ENCODE data around the gene GOLGA5. TPM values are rescaled to one million over a fixed set of nuclear protein-coding genes. Genes with fewer than 3 reads are reported as not detected.
"Not testable (repeated sequence)": the region's sequence is repeated elsewhere in the genome, so short reads cannot be mapped to it uniquely, and the experiment has no call there.

The GOLGA5 gene
- total and polyA plus RNA-seq, 2 experiments from 2014 or later, result 50.0 to 62.4 TPM

DNA sequence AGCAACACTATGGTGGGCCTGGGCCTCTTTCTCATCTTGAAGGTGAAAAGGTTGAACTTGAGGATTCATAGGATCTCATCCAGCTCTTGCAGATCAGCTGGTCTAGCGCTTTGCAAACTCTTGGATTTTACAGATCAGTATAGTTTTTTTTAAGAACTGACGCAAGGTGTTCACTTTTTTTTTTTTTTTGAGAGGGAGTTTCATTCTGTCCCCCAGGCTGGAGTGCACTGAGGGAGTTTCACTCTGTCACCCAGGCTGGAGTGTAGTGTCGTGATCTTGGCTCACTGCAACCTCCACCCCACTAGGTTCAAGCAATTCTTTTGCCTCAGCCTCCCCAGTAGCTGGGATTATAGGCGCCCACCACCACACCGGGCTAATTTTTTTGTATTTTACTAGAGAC lies 25.3 kb upstream of the GOLGA5 start:
- TF ChIP-seq EZH2 (IDR thresholded peaks at IDR 0.05; ENCODE audit: borderline replicate concordance) (no peak), EZH2phosphoT487 (IDR thresholded peaks at IDR 0.05; ENCODE audit: low read depth, severe bottlenecking, unreplicated experiment) (no peak)
- TF ChIP-seq, protein P1, sequence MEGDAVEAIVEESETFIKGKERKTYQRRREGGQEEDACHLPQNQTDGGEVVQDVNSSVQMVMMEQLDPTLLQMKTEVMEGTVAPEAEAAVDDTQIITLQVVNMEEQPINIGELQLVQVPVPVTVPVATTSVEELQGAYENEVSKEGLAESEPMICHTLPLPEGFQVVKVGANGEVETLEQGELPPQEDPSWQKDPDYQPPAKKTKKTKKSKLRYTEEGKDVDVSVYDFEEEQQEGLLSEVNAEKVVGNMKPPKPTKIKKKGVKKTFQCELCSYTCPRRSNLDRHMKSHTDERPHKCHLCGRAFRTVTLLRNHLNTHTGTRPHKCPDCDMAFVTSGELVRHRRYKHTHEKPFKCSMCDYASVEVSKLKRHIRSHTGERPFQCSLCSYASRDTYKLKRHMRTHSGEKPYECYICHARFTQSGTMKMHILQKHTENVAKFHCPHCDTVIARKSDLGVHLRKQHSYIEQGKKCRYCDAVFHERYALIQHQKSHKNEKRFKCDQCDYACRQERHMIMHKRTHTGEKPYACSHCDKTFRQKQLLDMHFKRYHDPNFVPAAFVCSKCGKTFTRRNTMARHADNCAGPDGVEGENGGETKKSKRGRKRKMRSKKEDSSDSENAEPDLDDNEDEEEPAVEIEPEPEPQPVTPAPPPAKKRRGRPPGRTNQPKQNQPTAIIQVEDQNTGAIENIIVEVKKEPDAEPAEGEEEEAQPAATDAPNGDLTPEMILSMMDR (IDR thresholded peaks at IDR 0.05; ENCODE audit: poor library complexity), result no peak
- H3K36me3 ChIP-seq (replicated peaks; ENCODE audit: insufficient read depth, low read depth), result no peaks in the 10 kb centered on the region
- peak overlapping the region; percentile 88 for H3K27ac ChIP-seq
- H3K9me2 ChIP-seq (replicated peaks; ENCODE audit: insufficient read depth), result no peaks in the 10 kb centered on the region
- H3K4me2 ChIP-seq, result no peak overlapping the region
- no peak overlapping the region for H3K4me3 ChIP-seq
- 97% methylated on average over 5 of the region's 5 CpGs for WGBS (ENCODE audit: low lambda C conversion rate, missing lambda C conversion rate)
- H3K27me3 ChIP-seq, result no peaks in the 10 kb centered on the region
- no peak overlapping the region for H2AFZ ChIP-seq
- H3K79me2 ChIP-seq, result no peaks in the 10 kb centered on the region
- no peaks in the 10 kb centered on the region for H3K4me1 ChIP-seq (ENCODE audit: insufficient read depth)
- no peaks in the 10 kb centered on the region for H3K9me3 ChIP-seq (ENCODE audit: low read depth)
- no peak for DNase-seq (ENCODE audit: low spot score)
- H4K20me1 ChIP-seq (ENCODE audit: insufficient read depth, poor library complexity, severe bottlenecking), result no peaks in the 10 kb centered on the region

DNA sequence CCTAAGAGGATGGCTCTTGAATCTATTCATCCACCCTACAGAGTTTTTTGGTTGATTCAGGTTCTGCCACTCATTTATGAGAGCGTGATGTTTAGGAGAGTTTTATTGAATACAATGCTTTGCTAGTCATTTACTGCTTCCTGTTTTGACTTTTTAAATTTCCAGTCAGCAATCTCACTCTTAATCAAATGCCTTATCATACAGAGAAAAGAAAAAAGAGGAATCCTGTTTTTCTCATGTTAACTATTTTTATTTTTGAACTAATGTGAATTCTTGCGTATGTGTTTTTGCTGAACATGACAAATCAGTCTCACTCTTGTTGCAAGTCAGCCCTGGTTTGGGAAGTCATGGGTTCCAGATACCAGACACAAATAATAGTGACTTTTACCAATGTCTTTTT lies 23.6 kb upstream of the GOLGA5 start:
- DNase-seq (ENCODE audit: low spot score), result no peak
- Histone ChIP-seq H4K20me1 (ENCODE audit: insufficient read depth, poor library complexity, severe bottlenecking) (no peaks in the 10 kb centered on the region), H3K4me1 (ENCODE audit: insufficient read depth) (no peaks in the 10 kb centered on the region), H3K27ac (no peak overlapping the region), H2AFZ (no peak overlapping the region), H3K4me2 (no peak overlapping the region), H3K4me3 (no peak overlapping the region), H3K36me3 (replicated peaks; ENCODE audit: insufficient read depth, low read depth) (no peaks in the 10 kb centered on the region), H3K9me2 (replicated peaks; ENCODE audit: insufficient read depth) (no peaks in the 10 kb centered on the region), H3K9me3 (ENCODE audit: low read depth) (no peaks in the 10 kb centered on the region), H3K79me2 (no peaks in the 10 kb centered on the region), H3K27me3 (no peaks in the 10 kb centered on the region)
- TF ChIP-seq, protein P1 (IDR thresholded peaks at IDR 0.05; ENCODE audit: poor library complexity), result no peak
- TF ChIP-seq EZH2 (IDR thresholded peaks at IDR 0.05; ENCODE audit: borderline replicate concordance) (no peak), EZH2phosphoT487 (IDR thresholded peaks at IDR 0.05; ENCODE audit: low read depth, severe bottlenecking, unreplicated experiment) (no peak)
- 91% methylated on average over 2 of the region's 2 CpGs for whole genome bisulfite sequencing (ENCODE audit: low lambda C conversion rate, missing lambda C conversion rate)

DNA sequence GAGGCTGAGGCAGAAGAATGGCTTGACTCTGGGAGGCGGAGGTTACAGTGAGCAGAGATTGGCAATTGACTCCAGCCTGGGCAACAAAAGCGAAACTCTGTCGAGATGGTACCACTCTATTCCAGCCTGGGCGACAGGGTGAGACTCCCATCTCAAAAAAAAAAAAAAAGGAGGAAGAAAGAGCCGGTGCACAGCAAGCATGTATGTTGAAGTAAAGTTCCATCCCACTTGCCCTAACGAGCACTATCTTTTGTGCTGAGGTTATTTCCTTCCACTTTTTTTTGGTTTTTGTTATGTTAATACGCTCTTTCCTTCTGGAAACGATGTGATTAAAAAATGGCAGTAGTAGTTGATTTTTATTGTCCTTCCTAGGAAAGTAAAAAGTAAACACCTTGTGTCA lies 19.5 kb upstream of the GOLGA5 start:
- Histone ChIP-seq H4K20me1 (ENCODE audit: insufficient read depth, poor library complexity, severe bottlenecking) (no peaks in the 10 kb centered on the region), H2AFZ (no peak overlapping the region), H3K36me3 (replicated peaks; ENCODE audit: insufficient read depth, low read depth) (no peaks in the 10 kb centered on the region), H3K27ac (peak overlapping the region; percentile 85), H3K79me2 (no peaks in the 10 kb centered on the region), H3K27me3 (no peaks in the 10 kb centered on the region), H3K4me1 (ENCODE audit: insufficient read depth) (no peaks in the 10 kb centered on the region), H3K4me3 (no peak overlapping the region), H3K9me3 (ENCODE audit: low read depth) (no peaks in the 10 kb centered on the region), H3K4me2 (no peak overlapping the region), H3K9me2 (replicated peaks; ENCODE audit: insufficient read depth) (no peaks in the 10 kb centered on the region)
- 87% methylated on average over 8 of the region's 8 CpGs for WGBS (ENCODE audit: low lambda C conversion rate, missing lambda C conversion rate)
- TF ChIP-seq EZH2phosphoT487 (IDR thresholded peaks at IDR 0.05; ENCODE audit: low read depth, severe bottlenecking, unreplicated experiment) (no peak), EZH2 (IDR thresholded peaks at IDR 0.05; ENCODE audit: borderline replicate concordance) (no peak)
- TF ChIP-seq, protein P1 (IDR thresholded peaks at IDR 0.05; ENCODE audit: poor library complexity), result no peak
- DNase-seq (ENCODE audit: low spot score), result no peak

DNA sequence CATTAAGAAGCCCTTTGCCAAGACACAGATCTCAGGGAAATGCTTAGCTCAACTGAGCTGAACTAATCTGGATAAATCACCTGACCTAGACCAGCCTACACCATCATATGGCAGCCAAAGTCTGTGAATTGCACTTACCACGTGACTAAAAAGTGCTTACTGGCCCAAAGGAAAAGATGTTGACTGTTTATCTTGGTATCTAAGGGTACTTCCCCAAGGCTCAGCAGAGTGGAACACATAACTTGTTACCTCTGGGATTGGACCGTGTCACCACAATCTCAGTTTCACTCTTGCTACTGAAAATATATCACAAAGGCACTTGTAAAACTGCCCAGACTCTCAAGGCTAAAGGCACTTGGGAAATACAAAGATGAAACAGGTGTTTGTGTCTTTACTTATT lies 18.8 kb upstream of the GOLGA5 start:
- H2AFZ ChIP-seq; H3K9me2 ChIP-seq (replicated peaks; ENCODE audit: insufficient read depth); H3K4me1 ChIP-seq (ENCODE audit: insufficient read depth); H3K79me2 ChIP-seq; H3K4me3 ChIP-seq; H3K4me2 ChIP-seq; H3K36me3 ChIP-seq (replicated peaks; ENCODE audit: insufficient read depth, low read depth); H3K27me3 ChIP-seq; H4K20me1 ChIP-seq (ENCODE audit: insufficient read depth, poor library complexity, severe bottlenecking); H3K9me3 ChIP-seq (ENCODE audit: low read depth): not testable (repeated sequence)
- DNase-seq (ENCODE audit: low spot score), result peak; percentile 33
- 66% methylated on average over 2 of the region's 2 CpGs for WGBS (ENCODE audit: low lambda C conversion rate, missing lambda C conversion rate)
- H3K27ac ChIP-seq, result peak overlapping the region; percentile 85

DNA sequence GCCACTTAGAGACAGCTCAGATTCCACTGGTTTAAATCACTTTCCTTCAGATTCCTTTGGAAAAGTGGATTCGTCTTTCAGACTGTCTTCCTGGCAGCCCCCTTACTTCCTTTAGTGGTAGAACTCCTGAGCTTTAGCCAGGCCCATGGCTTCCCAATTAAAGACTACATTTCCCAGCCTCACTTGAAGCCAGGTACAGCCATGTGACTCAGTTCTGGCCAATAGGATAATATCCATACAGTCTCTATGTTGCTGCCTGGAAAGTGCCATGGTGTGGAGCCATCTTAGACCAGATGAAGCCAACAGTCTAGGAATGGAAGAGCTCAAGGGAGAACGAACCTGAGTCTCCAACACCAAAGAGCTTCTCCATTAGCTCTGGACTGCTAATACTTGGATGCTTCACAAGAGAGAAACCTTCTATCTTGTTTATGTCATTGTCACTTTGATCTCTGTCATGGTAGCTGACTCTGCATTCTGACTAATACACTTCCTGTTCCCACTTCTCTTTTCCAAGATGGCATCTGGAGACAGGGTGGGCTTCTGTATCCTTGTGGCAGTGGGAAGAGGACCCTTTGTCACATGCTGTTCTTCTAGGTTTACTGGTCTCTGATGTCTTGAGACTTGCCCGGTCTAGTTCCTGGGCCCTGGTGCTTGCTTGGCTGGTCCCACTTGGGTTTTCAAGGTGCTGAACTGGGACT lies 15.1 kb upstream of the GOLGA5 start:
- not testable (repeated sequence) for H3K79me2 ChIP-seq; H4K20me1 ChIP-seq (ENCODE audit: insufficient read depth, poor library complexity, severe bottlenecking); H3K9me2 ChIP-seq (replicated peaks; ENCODE audit: insufficient read depth); H3K27ac ChIP-seq; H3K4me2 ChIP-seq; H3K36me3 ChIP-seq (replicated peaks; ENCODE audit: insufficient read depth, low read depth); H2AFZ ChIP-seq; H3K9me3 ChIP-seq (ENCODE audit: low read depth); H3K4me3 ChIP-seq; DNase-seq (ENCODE audit: low spot score); H3K27me3 ChIP-seq; H3K4me1 ChIP-seq (ENCODE audit: insufficient read depth)
- WGBS (ENCODE audit: low lambda C conversion rate, missing lambda C conversion rate), result 74% methylated on average over 3 of the region's 3 CpGs
